Naive thymus-derived CD8-positive, alpha-beta T cell (primary cell): ENCODE measurements around the gene CGRRF1. TPM values are rescaled to one million over a fixed set of nuclear protein-coding genes. Genes with fewer than 3 reads are reported as not detected.
A peak's percentile ranks its signal among the peaks of the same experiment; 100 is the strongest.

ENCODE experiments used
- ATAC-seq, 2 donors: fragments of 150-1000 bp; cut with Tn5 transposase in 1 of 2; sonication (Bioruptor Pico), chemical (Tn5 transposase) in 1 of 2; 1 replicate in 1 of 2; 2 replicates in 1 of 2; pipeline ENCODE4 v1.10.0; 2021; ENCODE audit warnings: mild to moderate bottlenecking in 2 of 2, moderate library complexity in 2 of 2
- POLR2A ChIA-PET: fragments of 350-600 bp; sonication (Branson Sonifier 250); formaldehyde crosslinking; loops from one replicate; lab custom pipeline; 2021; ENCODE audit warnings: antibody characterized with exemption; lab: Charles Lee
- DNase-seq, 10 donors: peaks; one replicate each; pipeline versions ENCODE4 v3.0.0 to v3.0.0-alpha.2; 2020 to 2022
- H3K27ac Mint-ChIP-seq, 10 donors: one replicate each; pipeline ENCODE4 v1.8.0; 2020 to 2022; ENCODE audit warnings: mild to moderate bottlenecking in 10 of 10, mixed read lengths in 10 of 10, moderate library complexity in 4 of 10, inconsistent platforms in 1 of 10
- H3K27me3 Mint-ChIP-seq, 5 donors: one replicate each; pipeline ENCODE4 v1.8.0; 2021 to 2022; ENCODE audit warnings: mixed read lengths in 5 of 5
- H3K36me3 Mint-ChIP-seq, 3 donors: one replicate each; pipeline ENCODE4 v1.8.0; 2020 to 2022; ENCODE audit warnings: mixed read lengths in 3 of 3, mild to moderate bottlenecking in 2 of 3, inconsistent platforms in 1 of 3
- H3K4me1 Mint-ChIP-seq, 4 donors: one replicate each; pipeline ENCODE4 v1.8.0; 2021 to 2022; ENCODE audit warnings: mixed read lengths in 4 of 4
- H3K4me3 Mint-ChIP-seq, 10 donors: one replicate each; pipeline ENCODE4 v1.8.0; 2020 to 2022; ENCODE audit warnings: mild to moderate bottlenecking in 10 of 10, mixed read lengths in 10 of 10, moderate library complexity in 6 of 10, inconsistent platforms in 1 of 10
- H3K9me3 Mint-ChIP-seq, 9 donors: one replicate each; pipeline ENCODE4 v1.8.0; 2020 to 2022; ENCODE audit warnings: mixed read lengths in 9 of 9, mild to moderate bottlenecking in 3 of 9, inconsistent platforms in 1 of 9, moderate library complexity in 1 of 9
- polyA plus RNA-seq, 3 donors: library from polyadenylated mRNA; unstranded; fragments of 300-500 nt; fragmentation: Illumina TruSeq; gene quantifications; one replicate each; pipeline ENCODE4 v1.2.3, GENCODE V29; 2021
- total RNA-seq, 8 experiments: library from RNA in 2 of 8; stranded (reverse) in 2 of 8; gene quantifications; one replicate each; pipeline ENCODE4 v1.2.3 and lab custom pipeline; 2021 to 2026

Gene CGRRF1
- total and polyA plus RNA-seq, 5 experiments from 2014 or later = 19.4 to 29.2 (median 24.3) TPM

GRCh38 chr14:54490445-54491175, 19.1 kb upstream of the CGRRF1 start:
- POLR2A ChIA-PET = interaction anchor here (0.7 to 2.8 kb wide), 2 partner anchors 17 to 19 kb away, joined by 6 to 16 read pairs; partner anchors contain the start of gene CGRRF1
- Mint-ChIP-seq H3K27ac (peak overlapping the region in 9 of 10 donors; percentile 17 to 96 (median 52)), H3K4me3 (peak overlapping the region in 6 of 10 donors; percentile 7 to 92 (median 27)), H3K36me3 (no peaks in the 10 kb centered on the region), H3K4me1 (peaks cover 13 to 49% (median 40%) of the 10 kb centered on the region in 4 donors), H3K9me3 (peaks cover 0 to 3% (median 0%) of the 10 kb centered on the region in 9 donors), H3K27me3 (peaks cover 0 to 1% (median 0%) of the 10 kb centered on the region in 5 donors)
- no peak for ATAC-seq
- DNase-seq = no peak

DNA sequence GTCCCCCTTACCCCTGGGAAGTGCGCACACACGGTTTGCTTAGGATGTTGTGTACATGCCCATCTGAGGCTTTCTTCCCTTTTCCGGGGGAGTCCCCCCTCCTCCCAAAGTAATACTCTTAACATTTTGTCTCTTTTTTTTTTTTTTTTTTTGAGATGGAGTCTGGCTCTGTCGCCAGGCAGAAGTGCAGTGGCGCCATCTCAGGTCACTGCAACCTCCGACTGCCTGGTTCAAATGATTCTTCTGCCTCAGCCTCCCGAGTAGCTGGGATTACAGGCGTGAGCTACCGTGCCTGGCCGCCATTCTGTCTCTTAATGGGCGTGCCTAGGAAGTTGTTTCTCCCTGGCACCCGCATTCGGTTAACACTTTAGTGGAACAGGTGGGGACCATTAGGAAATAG, 16.4 kb upstream of the CGRRF1 start:
- peak overlapping the region in 2 of 10 donors; percentile 15 to 73 for H3K4me3 Mint-ChIP-seq
- POLR2A ChIA-PET = interaction anchor here (0.7 kb wide), 1 partner anchor 33 kb away, joined by 4 read pairs; no protein-coding TSS in a partner anchor
- ATAC-seq (no peak), DNase-seq (no peak)
- peaks cover 0 to under 1% (median 0%) of the 10 kb centered on the region in 9 donors for H3K9me3 Mint-ChIP-seq
- H3K27me3 Mint-ChIP-seq = peaks cover 0 to 8% (median 6%) of the 10 kb centered on the region in 5 donors
- peak overlapping the region in 1 of 10 donors; percentile 21 for H3K27ac Mint-ChIP-seq
- no peaks in the 10 kb centered on the region for H3K36me3 Mint-ChIP-seq
- H3K4me1 Mint-ChIP-seq = peaks cover 7 to 22% (median 14%) of the 10 kb centered on the region in 4 donors

GRCh38 chr14:54497224-54497623, 12.5 kb upstream of the CGRRF1 start:
- Mint-ChIP-seq H3K4me3 (no peak overlapping the region), H3K36me3 (no peaks in the 10 kb centered on the region), H3K27ac (no peak overlapping the region), H3K4me1 (no peaks in the 10 kb centered on the region), H3K9me3 (no peaks in the 10 kb centered on the region), H3K27me3 (peaks cover 10 to 22% (median 13%) of the 10 kb centered on the region in 5 donors)
- DNase-seq (no peak), ATAC-seq (no peak)
- POLR2A ChIA-PET = interaction anchor here (0.7 kb wide), 1 partner anchor 570 kb away, joined by 5 read pairs; no protein-coding TSS in a partner anchor

DNA sequence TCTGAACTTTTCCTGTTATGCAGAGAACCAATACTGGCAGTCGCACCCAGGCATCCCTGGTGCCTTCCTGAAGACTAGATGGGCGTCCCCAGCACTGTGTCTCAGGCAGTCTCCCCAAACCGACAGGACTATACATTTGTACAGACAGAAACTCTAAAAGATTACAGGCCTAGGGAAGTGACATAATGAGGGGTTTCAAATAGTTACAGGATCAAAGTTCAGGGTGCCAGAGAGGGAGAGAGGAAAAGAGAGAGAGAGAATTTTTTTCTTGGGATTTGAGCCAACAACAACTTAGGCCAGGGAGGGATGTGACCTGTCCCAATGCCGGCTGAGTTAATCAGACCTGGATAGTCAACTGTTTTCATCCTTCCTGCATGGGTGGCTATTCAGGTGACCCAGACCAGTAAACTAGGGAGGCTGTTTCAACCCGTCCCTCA, 11.6 kb upstream of the CGRRF1 start:
- Mint-ChIP-seq H3K27ac (peak overlapping the region in 2 of 10 donors; percentile 35 to 38), H3K36me3 (no peaks in the 10 kb centered on the region), H3K27me3 (peaks cover 12 to 27% (median 15%) of the 10 kb centered on the region in 5 donors), H3K9me3 (no peaks in the 10 kb centered on the region), H3K4me1 (peaks cover 0 to 2% (median 0%) of the 10 kb centered on the region in 4 donors), H3K4me3 (no peak overlapping the region)
- POLR2A ChIA-PET = no interaction called here
- DNase-seq (no peak), ATAC-seq (no peak)

- Mint-ChIP-seq H3K4me3 (no peak overlapping the region), H3K9me3 (no peaks in the 10 kb centered on the region), H3K27ac (peak overlapping the region in 3 of 10 donors; percentile 35 to 52 (median 38)), H3K36me3 (no peaks in the 10 kb centered on the region), H3K4me1 (peaks cover 0 to 2% (median 0%) of the 10 kb centered on the region in 4 donors), H3K27me3 (peaks cover 12 to 27% (median 15%) of the 10 kb centered on the region in 5 donors)
- ATAC-seq (no peak), DNase-seq (no peak)
- POLR2A ChIA-PET = no interaction called here
Observed at GRCh38 chr14:54498579-54498978, 11.1 kb upstream of the CGRRF1 start.

GRCh38 chr14:54500744-54501143, 9.0 kb upstream of the CGRRF1 start:
- no peak for ATAC-seq
- H3K4me3 Mint-ChIP-seq = no peak overlapping the region
- no peak overlapping the region for H3K27ac Mint-ChIP-seq
- POLR2A ChIA-PET = interaction anchor here (0.7 kb wide), 1 partner anchor 9 kb away, joined by 6 read pairs; no protein-coding TSS in a partner anchor
- H3K9me3 Mint-ChIP-seq = no peaks in the 10 kb centered on the region
- peaks cover 12 to 29% (median 17%) of the 10 kb centered on the region in 5 donors for H3K27me3 Mint-ChIP-seq
- no peaks in the 10 kb centered on the region for H3K36me3 Mint-ChIP-seq
- H3K4me1 Mint-ChIP-seq = peaks cover 0 to 2% (median 0%) of the 10 kb centered on the region in 4 donors
- no peak for DNase-seq

DNA sequence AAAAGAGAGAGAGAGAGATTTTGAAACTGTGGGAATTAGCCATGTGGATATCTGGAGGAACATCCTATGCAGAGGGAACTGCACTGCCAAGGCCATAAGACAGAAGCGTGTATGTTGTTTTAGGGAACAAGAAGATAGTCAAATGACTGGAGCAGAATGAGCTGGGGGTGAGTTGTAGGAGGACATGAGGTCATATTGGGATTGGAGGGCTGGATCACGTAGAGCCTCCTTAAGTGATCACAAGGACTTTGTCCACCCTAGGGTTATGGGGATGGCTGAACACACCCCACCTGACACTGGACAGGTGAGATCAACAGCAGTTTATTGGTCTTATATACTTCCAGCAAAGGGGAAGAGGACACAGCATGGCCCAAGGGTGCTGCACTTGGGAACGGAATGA, 8.2 kb upstream of the CGRRF1 start:
- ATAC-seq (no peak), DNase-seq (no peak)
- POLR2A ChIA-PET = interaction anchor here (0.7 kb wide), 1 partner anchor 8 kb away, joined by 6 read pairs; no protein-coding TSS in a partner anchor
- peaks cover 0 to 2% (median 0%) of the 10 kb centered on the region in 4 donors for H3K4me1 Mint-ChIP-seq
- H3K9me3 Mint-ChIP-seq = no peaks in the 10 kb centered on the region
- H3K27me3 Mint-ChIP-seq = peaks cover 12 to 29% (median 14%) of the 10 kb centered on the region in 5 donors
- no peak overlapping the region for H3K4me3 Mint-ChIP-seq
- no peaks in the 10 kb centered on the region for H3K36me3 Mint-ChIP-seq
- H3K27ac Mint-ChIP-seq = no peak overlapping the region

DNA sequence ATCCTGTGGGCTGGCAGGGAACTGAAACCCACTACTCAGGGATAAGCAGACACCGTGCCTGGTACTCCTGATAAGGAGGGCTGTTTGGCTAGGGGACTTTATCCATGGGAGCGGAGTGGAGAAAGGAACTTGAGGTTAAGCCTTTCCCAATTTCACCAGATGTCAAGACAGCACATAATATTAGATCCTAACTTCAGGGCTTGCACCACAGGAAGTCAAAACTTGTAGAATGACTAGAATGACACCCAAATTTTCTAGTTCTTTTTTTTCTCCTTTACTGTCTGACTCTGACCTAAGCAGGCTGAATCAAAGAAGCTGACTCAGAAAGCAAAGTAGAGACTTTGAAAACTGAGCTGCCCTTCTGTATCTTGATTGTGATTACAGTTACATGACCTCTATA, 7.1 kb upstream of the CGRRF1 start:
- H3K4me3 Mint-ChIP-seq = no peak overlapping the region
- POLR2A ChIA-PET = no interaction called here
- peaks cover 10 to 29% (median 14%) of the 10 kb centered on the region in 5 donors for H3K27me3 Mint-ChIP-seq
- no peak overlapping the region for H3K27ac Mint-ChIP-seq
- H3K9me3 Mint-ChIP-seq = no peaks in the 10 kb centered on the region
- H3K4me1 Mint-ChIP-seq = peaks cover 0 to 2% (median 0%) of the 10 kb centered on the region in 4 donors
- DNase-seq = no peak
- ATAC-seq = no peak
- no peaks in the 10 kb centered on the region for H3K36me3 Mint-ChIP-seq

- ATAC-seq = no peak
- Mint-ChIP-seq H3K4me1 (peaks cover 0 to 2% (median 0%) of the 10 kb centered on the region in 4 donors), H3K27ac (no peak overlapping the region), H3K36me3 (no peaks in the 10 kb centered on the region), H3K4me3 (no peak overlapping the region), H3K27me3 (peaks cover 5 to 24% (median 9%) of the 10 kb centered on the region in 5 donors), H3K9me3 (no peaks in the 10 kb centered on the region)
- POLR2A ChIA-PET = no interaction called here
- DNase-seq = no peak
Observed at GRCh38 chr14:54503486-54503885, 6.2 kb upstream of the CGRRF1 start.

DNA sequence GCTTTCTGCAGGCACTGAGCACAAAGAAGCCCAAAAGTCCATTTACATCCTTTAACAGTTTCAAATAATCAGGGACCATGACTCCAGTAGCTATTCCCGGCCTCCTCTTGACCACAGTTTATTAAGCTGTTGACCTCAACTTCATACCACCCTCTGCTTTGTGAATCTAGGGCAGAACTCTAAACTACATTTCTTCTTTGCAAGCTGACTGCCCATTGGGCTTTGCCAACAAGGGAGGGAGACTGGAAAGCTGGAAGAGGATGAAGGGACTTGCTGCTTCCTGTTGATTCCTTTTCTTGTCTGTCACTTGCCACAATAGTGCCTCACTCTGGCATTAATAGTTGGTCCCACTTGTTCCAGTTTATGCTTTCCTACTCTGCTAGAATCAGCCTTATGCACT, 2.7 kb downstream of the CGRRF1 start:
- peaks cover 9 to 32% (median 30%) of the 10 kb centered on the region in 3 donors for H3K36me3 Mint-ChIP-seq
- ATAC-seq = no peak
- H3K27me3 Mint-ChIP-seq = no peaks in the 10 kb centered on the region
- H3K4me3 Mint-ChIP-seq = peak overlapping the region in 4 of 10 donors; percentile 18 to 92 (median 36)
- POLR2A ChIA-PET = interaction anchor here (0.7 kb wide), 1 partner anchor 36 kb away, joined by 3 read pairs; no protein-coding TSS in a partner anchor
- DNase-seq = no peak
- H3K4me1 Mint-ChIP-seq = peaks cover 36 to 68% (median 63%) of the 10 kb centered on the region in 4 donors
- H3K9me3 Mint-ChIP-seq = peaks cover 0 to 17% (median 7%) of the 10 kb centered on the region in 9 donors
- H3K27ac Mint-ChIP-seq = peak overlapping the region in 7 of 10 donors; percentile 23 to 53 (median 27)

GRCh38 chr14:54515670-54516069, 6.0 kb downstream of the CGRRF1 start:
- Mint-ChIP-seq H3K36me3 (peaks cover 9 to 44% (median 42%) of the 10 kb centered on the region in 3 donors), H3K9me3 (peaks cover 0 to 17% (median 7%) of the 10 kb centered on the region in 9 donors), H3K27ac (peak overlapping the region in 1 of 10 donors; percentile 58), H3K27me3 (no peaks in the 10 kb centered on the region), H3K4me3 (no peak overlapping the region), H3K4me1 (peaks cover 33 to 61% (median 51%) of the 10 kb centered on the region in 4 donors)
- POLR2A ChIA-PET = no interaction called here
- DNase-seq (no peak), ATAC-seq (no peak)

DNA sequence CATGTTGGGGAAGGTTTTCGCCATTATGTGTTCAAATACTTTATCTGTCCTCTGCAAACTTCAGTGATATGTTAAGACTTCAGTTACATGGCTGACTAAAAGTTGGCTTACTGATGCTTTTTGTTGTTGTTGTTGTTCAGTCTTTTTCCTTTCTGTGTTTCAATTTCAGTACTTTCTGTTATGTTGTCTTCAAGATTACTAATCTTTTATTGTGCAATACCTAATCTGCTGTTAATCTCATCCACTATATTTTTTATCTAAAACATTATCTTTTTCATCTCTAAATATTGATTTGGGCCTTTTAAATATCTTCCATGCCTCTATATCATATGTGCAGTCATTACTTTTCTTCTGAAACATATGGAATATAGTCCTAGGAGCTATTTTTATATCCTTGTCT, 7.0 kb downstream of the CGRRF1 start:
- Mint-ChIP-seq H3K4me1 (peaks cover 28 to 50% (median 42%) of the 10 kb centered on the region in 4 donors), H3K4me3 (no peak overlapping the region)

GRCh38 chr14:54524410-54524809, 14.7 kb downstream of the CGRRF1 start:
- H3K27me3 Mint-ChIP-seq = no peaks in the 10 kb centered on the region
- no peaks in the 10 kb centered on the region for H3K9me3 Mint-ChIP-seq
- peaks cover 0 to 4% (median 1%) of the 10 kb centered on the region in 4 donors for H3K4me1 Mint-ChIP-seq
- ATAC-seq (no peak), DNase-seq (no peak)
- POLR2A ChIA-PET = no interaction called here
- H3K27ac Mint-ChIP-seq = no peak overlapping the region
- peaks cover 5 to 69% (median 15%) of the 10 kb centered on the region in 3 donors for H3K36me3 Mint-ChIP-seq
- H3K4me3 Mint-ChIP-seq = no peak overlapping the region

More for the DNA sequence above, 7.0 kb downstream of the CGRRF1 start:
- Mint-ChIP-seq H3K27me3 (no peaks in the 10 kb centered on the region), H3K9me3 (peaks cover 0 to 17% (median 7%) of the 10 kb centered on the region in 9 donors), H3K27ac (no peak overlapping the region), H3K36me3 (peaks cover 9 to 44% (median 42%) of the 10 kb centered on the region in 3 donors)
- POLR2A ChIA-PET = no interaction called here
- no peak for ATAC-seq
- DNase-seq = no peak
